GM12801 (cell line): ENCODE data around the gene MLLT1.

Source experiments
- TF ChIP-seq, protein P1 (sequence below): IDR thresholded peaks from one replicate; pipeline ENCODE4 v1.5.1; 2011; ENCODE audit warnings: control low read depth; ENCODE audit not compliant: insufficient read length; ENCODE audit errors: extremely low read depth

Gene MLLT1

GRCh38 chr19:6235031-6235951, 44.5 kb downstream of the MLLT1 start:
- TF ChIP-seq, protein P1, sequence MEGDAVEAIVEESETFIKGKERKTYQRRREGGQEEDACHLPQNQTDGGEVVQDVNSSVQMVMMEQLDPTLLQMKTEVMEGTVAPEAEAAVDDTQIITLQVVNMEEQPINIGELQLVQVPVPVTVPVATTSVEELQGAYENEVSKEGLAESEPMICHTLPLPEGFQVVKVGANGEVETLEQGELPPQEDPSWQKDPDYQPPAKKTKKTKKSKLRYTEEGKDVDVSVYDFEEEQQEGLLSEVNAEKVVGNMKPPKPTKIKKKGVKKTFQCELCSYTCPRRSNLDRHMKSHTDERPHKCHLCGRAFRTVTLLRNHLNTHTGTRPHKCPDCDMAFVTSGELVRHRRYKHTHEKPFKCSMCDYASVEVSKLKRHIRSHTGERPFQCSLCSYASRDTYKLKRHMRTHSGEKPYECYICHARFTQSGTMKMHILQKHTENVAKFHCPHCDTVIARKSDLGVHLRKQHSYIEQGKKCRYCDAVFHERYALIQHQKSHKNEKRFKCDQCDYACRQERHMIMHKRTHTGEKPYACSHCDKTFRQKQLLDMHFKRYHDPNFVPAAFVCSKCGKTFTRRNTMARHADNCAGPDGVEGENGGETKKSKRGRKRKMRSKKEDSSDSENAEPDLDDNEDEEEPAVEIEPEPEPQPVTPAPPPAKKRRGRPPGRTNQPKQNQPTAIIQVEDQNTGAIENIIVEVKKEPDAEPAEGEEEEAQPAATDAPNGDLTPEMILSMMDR: no peak

- TF ChIP-seq, protein P1: no peak
These were observed 45.2 kb downstream of the MLLT1 start for GRCh38 chr19:6234527-6234926.

DNA sequence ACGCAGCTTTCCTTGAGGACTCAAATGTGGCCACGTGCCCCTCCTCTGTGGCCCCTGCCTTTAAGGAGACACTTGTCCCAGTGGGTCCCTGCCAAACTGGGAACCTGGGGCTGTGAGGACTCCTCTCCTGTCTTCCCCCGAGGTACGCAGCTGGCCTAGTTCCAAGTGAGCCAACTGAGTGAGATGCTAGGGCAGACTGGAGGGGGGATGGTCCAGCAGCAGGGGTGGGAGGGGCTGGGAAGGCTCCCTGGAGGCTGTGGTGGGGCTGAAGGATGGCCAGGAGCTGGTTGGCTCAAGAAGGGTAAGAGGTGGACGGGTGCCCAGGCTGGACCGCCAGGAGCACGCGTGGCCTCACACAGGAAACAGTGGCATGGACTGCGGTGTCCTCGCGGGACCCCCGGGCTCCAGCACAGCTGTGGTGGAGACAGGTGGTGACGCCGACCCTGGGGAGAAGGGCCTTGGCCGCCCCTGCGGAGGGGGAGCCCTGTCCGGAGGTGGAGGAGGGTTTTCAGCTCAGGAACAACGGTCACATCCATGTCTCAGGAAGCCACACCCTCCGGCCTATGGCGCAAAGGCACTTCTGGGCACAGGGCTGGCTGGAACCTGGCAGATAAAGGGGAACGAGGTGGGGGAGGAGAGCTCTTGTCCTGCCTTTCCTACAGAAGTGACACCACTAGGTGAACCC, 45.8 kb downstream of the MLLT1 start:
- TF ChIP-seq, protein P1: no peak

GRCh38 chr19:6233056-6233826, 46.5 kb downstream of the MLLT1 start:
- TF ChIP-seq, protein P1: no peak

DNA sequence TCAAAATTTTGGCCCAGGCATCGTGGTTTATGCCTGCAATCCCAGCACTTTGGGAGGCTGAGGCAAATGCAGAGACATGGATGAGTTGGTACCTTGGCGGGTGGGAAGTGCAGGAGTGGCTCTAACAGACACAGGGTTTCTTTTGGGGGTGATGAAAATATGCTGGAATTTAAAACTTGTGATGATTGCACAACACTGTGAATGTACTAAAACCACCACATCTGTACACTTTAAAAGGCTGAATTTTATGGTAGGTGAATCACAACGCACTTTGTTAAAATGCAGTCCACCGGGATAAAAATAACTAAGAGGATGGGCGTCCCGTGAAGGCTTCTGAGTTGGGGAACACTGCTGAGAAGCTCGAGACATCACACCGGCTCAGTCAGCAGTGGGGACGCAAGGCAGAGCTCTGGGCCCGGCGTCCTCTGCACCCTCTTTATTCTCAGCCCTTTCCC, 47.1 kb downstream of the MLLT1 start:
- TF ChIP-seq, protein P1: no peak

DNA sequence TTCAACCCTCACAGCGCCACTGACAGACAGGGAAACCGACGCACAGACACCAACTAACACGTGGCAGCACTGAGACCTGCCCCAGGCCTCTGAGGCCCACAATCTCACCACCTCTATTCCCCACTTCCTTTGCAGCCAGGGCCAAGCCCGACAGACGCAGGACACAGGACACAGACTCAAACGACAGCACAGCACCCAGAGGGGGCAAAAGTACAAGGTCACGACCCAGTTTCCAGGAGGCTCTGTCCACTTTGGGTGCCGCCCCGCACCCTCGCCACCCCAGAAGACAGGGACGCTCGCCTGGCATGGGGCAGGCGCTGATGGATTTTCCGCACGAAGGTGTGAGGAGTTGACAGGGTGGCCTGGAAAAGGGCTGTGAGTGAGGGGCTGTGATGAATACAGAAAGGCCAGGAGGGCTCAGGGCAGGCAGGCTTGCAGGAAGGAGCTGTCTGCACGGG, 48.8 kb downstream of the MLLT1 start:
- TF ChIP-seq, protein P1: no peak
